ENCODE data around the gene SEC24C.

SEC24C gene

DNA sequence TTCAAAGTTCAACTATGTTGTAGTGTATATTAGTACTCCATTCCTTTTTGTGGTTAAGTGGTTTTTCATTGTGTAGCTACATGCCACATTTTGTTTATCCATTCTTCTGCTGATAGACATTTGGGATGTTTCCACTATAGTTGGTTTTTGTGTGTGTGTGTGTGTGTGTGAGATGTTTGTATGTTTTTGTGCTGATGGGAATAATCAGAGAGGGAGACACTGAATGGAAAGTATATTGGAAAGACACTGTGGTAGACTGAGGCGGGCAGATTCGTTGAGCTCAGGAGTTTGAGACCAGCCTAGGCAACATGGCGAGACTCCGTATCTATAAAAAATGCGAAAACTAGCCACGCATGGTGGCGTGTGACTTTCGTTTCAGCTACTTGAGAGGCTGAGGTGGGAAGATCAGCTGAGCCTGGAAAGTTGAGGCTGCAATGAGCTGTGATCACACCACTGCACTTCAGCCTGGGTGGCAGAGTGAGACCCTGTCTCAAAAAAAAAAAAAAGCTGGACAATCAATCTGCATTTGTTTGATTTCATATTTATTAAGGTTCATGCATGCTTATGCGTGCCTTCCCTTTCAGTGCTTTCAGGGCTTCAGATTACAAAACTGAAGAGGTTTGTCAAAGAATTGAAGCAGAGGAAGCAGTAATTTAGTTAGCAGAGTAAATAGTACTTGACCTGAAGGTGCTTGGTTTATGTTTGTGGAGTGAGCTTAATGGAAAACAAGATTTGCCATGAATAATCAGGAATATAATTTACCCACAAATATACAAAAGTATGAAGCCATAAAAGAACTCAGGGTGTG lies 14.7 kb downstream of the SEC24C start:
- FAIRE-seq (no peak), DNase-seq (ENCODE audit: insufficient read length, low spot score) (no peak)
- no peak for TF ChIP-seq SPI1 (IDR thresholded peaks at IDR 0.05; ENCODE audit: low read depth, low read length)
- no peak for TF ChIP-seq TAF1 (IDR thresholded peaks at IDR 0.05; ENCODE audit: low read depth, low read length)
- TF ChIP-seq PAX5 (IDR thresholded peaks at IDR 0.05; ENCODE audit: insufficient read depth, low read length, severe bottlenecking) = no peak
- no peak for TF ChIP-seq POU2F2 (IDR thresholded peaks at IDR 0.05; ENCODE audit: low read depth, low read length)
- TF ChIP-seq POLR2A (IDR thresholded peaks at IDR 0.05; ENCODE audit: low read depth, low read length) = no peak
- TF ChIP-seq POLR2AphosphoS5 (IDR thresholded peaks at IDR 0.05; ENCODE audit: low read depth, low read length) = no peak

DNA sequence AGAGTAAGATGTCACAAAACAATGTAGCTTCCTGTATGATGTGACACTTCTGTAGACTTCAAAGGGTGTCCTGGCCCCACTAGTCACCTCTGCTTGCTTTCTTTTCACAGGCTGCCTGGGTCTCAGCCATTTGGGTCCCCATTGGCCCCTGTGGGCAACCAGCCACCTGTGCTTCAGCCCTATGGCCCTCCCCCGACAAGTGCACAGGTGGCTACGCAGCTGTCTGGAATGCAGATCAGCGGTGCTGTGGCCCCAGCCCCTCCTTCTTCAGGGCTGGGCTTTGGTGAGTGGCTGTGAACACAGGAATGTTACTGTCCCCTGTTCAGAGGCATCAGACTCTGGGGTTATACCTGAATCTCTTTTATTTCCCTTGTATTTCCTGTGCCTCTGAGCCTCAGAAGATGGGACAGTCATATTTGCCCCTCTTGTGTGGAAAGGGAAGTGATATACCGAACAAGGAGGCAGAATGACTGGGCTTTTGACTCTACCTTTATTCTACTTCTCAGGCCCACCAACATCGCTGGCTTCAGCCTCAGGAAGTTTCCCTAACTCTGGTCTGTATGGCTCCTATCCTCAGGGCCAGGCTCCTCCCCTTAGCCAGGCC lies 15.4 kb downstream of the SEC24C start:
- no peak for FAIRE-seq
- no peak for DNase-seq (ENCODE audit: insufficient read length, low spot score)
- TF ChIP-seq SPI1 (IDR thresholded peaks at IDR 0.05; ENCODE audit: low read depth, low read length) (peak; percentile 81), TAF1 (IDR thresholded peaks at IDR 0.05; ENCODE audit: low read depth, low read length) (no peak)

DNA sequence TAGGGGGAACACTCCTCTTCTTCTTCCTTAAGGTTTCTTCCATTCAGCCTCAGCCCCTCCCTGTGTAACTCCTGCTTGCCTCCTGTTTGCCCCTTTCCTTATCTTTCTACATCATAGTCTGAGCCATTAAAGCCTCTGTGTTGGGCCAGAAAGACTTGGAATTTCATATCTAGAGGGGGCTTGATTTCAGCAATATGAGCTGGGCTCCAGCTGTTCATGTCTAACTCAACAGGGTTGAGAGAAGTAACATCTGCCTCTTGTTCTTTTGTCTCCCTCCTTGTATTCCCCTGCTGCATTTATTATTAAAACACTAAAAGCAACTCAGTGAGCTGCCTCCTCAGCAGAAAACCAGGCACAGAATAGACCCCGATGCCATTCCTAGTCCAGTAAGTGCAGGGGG lies 17.6 kb downstream of the SEC24C start:
- TF ChIP-seq PAX5 (IDR thresholded peaks at IDR 0.05; ENCODE audit: insufficient read depth, low read length, severe bottlenecking) (no peak), TAF1 (IDR thresholded peaks at IDR 0.05; ENCODE audit: low read depth, low read length) (no peak), SPI1 (IDR thresholded peaks at IDR 0.05; ENCODE audit: low read depth, low read length) (no peak), POLR2A (IDR thresholded peaks at IDR 0.05; ENCODE audit: low read depth, low read length) (no peak), POLR2AphosphoS5 (IDR thresholded peaks at IDR 0.05; ENCODE audit: low read depth, low read length) (no peak), POU2F2 (IDR thresholded peaks at IDR 0.05; ENCODE audit: low read depth, low read length) (no peak)
- DNase-seq (ENCODE audit: insufficient read length, low spot score) = no peak
- FAIRE-seq = no peak

GRCh38 chr10:73762915-73763314 lies 18.7 kb downstream of the SEC24C start:
- no peak for DNase-seq (ENCODE audit: insufficient read length, low spot score)
- TF ChIP-seq TAF1 (IDR thresholded peaks at IDR 0.05; ENCODE audit: low read depth, low read length) = no peak
- TF ChIP-seq POLR2AphosphoS5 (IDR thresholded peaks at IDR 0.05; ENCODE audit: low read depth, low read length) = no peak
- no peak for TF ChIP-seq POU2F2 (IDR thresholded peaks at IDR 0.05; ENCODE audit: low read depth, low read length)
- TF ChIP-seq POLR2A (IDR thresholded peaks at IDR 0.05; ENCODE audit: low read depth, low read length) = no peak
- TF ChIP-seq SPI1 (IDR thresholded peaks at IDR 0.05; ENCODE audit: low read depth, low read length) = no peak
- TF ChIP-seq PAX5 (IDR thresholded peaks at IDR 0.05; ENCODE audit: insufficient read depth, low read length, severe bottlenecking) = no peak
- no peak for FAIRE-seq

DNA sequence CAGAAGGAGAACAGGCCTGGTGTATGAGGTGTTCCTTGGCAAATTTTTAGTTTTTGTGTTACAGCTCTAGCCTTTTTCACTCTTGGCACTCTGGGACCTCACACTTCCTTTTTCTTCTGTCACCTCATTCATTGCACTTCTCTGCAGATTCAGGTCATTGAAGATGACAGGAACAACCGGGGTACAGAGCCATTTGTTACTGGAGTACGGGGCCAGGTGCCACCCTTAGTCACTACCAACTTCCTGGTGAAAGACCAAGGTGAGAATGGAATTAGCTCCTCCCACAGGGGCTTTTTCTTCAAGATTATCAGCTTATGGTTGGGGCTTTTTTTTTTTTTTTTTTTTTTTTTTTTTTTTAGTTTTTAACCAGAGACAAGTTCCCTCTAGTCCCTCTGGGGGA lies 19.2 kb downstream of the SEC24C start:
- DNase-seq (ENCODE audit: insufficient read length, low spot score) (no peak), FAIRE-seq (no peak)
- TF ChIP-seq POU2F2 (IDR thresholded peaks at IDR 0.05; ENCODE audit: low read depth, low read length) (no peak), SPI1 (IDR thresholded peaks at IDR 0.05; ENCODE audit: low read depth, low read length) (peak; percentile 75)

- no peak for FAIRE-seq
- DNase-seq (ENCODE audit: insufficient read length, low spot score) = no peak
- TF ChIP-seq POLR2AphosphoS5 (IDR thresholded peaks at IDR 0.05; ENCODE audit: low read depth, low read length) = no peak
- TF ChIP-seq POLR2A (IDR thresholded peaks at IDR 0.05; ENCODE audit: low read depth, low read length) = no peak
- no peak for TF ChIP-seq PAX5 (IDR thresholded peaks at IDR 0.05; ENCODE audit: insufficient read depth, low read length, severe bottlenecking)
These were observed 20.9 kb downstream of the SEC24C start for GRCh38 chr10:73765066-73765465.

GRCh38 chr10:73768881-73769280 lies 24.7 kb downstream of the SEC24C start:
- DNase-seq (ENCODE audit: insufficient read length, low spot score) (no peak), FAIRE-seq (peak; percentile 66)
- no peak for TF ChIP-seq TAF1 (IDR thresholded peaks at IDR 0.05; ENCODE audit: low read depth, low read length)
- peak; percentile 23; the same call in 1 of the 2 replicates for TF ChIP-seq SPI1 (IDR thresholded peaks at IDR 0.05; ENCODE audit: low read depth, low read length)
- TF ChIP-seq POLR2AphosphoS5 (IDR thresholded peaks at IDR 0.05; ENCODE audit: low read depth, low read length) = no peak
- TF ChIP-seq POLR2A (IDR thresholded peaks at IDR 0.05; ENCODE audit: low read depth, low read length) = no peak; the same call in 1 of the 2 replicates
- TF ChIP-seq POU2F2 (IDR thresholded peaks at IDR 0.05; ENCODE audit: low read depth, low read length) = no peak
- TF ChIP-seq PAX5 (IDR thresholded peaks at IDR 0.05; ENCODE audit: insufficient read depth, low read length, severe bottlenecking) = no peak

DNA sequence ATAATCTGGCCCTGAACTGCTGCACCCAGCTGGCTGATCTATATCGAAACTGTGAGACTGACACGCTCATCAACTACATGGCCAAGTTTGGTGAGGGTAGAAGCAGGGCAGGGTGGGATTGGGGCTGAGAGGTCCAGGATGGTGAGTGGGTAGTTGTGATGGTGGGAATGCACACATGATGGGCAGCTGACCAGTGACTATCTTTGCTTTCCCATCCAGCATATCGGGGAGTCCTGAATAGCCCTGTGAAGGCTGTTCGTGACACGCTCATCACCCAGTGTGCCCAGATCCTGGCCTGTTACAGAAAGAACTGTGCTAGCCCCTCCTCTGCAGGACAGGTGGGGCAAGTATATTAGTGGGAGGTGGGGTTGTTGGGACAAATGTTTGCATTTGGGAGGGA lies 25.2 kb downstream of the SEC24C start:
- FAIRE-seq = no peak
- TF ChIP-seq PAX5 (IDR thresholded peaks at IDR 0.05; ENCODE audit: insufficient read depth, low read length, severe bottlenecking) = no peak
- no peak for TF ChIP-seq SPI1 (IDR thresholded peaks at IDR 0.05; ENCODE audit: low read depth, low read length)
- TF ChIP-seq POLR2AphosphoS5 (IDR thresholded peaks at IDR 0.05; ENCODE audit: low read depth, low read length) = no peak
- no peak for TF ChIP-seq TAF1 (IDR thresholded peaks at IDR 0.05; ENCODE audit: low read depth, low read length)
- no peak for TF ChIP-seq POLR2A (IDR thresholded peaks at IDR 0.05; ENCODE audit: low read depth, low read length)
- no peak for TF ChIP-seq POU2F2 (IDR thresholded peaks at IDR 0.05; ENCODE audit: low read depth, low read length)
- DNase-seq (ENCODE audit: insufficient read length, low spot score) = no peak

GRCh38 chr10:73771722-73772280 lies 27.6 kb downstream of the SEC24C start:
- FAIRE-seq (no peak), DNase-seq (ENCODE audit: insufficient read length, low spot score) (no peak)
- no peak for TF ChIP-seq POLR2AphosphoS5 (IDR thresholded peaks at IDR 0.05; ENCODE audit: low read depth, low read length)

Measured in GM12891 (cell line).